Stimulated activated CD8-positive, alpha-beta memory T cell treated with anti-CD3 and anti-CD28 coated beads, Interleukin-15, amount 100 ng/mL, for 24 hours (primary cell): Measurements from ENCODE around the gene RPP14.
A peak's percentile ranks its signal among the peaks of the same experiment; 100 is the strongest.
"Not testable (repeated sequence)": the region's sequence is repeated elsewhere in the genome, so short reads cannot be mapped to it uniquely, and the experiment has no call there.

Experiments used
- DNase-seq: peaks from one replicate; pipeline ENCODE4 v3.0.0-alpha.2; 2020; ENCODE audit warnings: low read depth

Gene RPP14

DNA sequence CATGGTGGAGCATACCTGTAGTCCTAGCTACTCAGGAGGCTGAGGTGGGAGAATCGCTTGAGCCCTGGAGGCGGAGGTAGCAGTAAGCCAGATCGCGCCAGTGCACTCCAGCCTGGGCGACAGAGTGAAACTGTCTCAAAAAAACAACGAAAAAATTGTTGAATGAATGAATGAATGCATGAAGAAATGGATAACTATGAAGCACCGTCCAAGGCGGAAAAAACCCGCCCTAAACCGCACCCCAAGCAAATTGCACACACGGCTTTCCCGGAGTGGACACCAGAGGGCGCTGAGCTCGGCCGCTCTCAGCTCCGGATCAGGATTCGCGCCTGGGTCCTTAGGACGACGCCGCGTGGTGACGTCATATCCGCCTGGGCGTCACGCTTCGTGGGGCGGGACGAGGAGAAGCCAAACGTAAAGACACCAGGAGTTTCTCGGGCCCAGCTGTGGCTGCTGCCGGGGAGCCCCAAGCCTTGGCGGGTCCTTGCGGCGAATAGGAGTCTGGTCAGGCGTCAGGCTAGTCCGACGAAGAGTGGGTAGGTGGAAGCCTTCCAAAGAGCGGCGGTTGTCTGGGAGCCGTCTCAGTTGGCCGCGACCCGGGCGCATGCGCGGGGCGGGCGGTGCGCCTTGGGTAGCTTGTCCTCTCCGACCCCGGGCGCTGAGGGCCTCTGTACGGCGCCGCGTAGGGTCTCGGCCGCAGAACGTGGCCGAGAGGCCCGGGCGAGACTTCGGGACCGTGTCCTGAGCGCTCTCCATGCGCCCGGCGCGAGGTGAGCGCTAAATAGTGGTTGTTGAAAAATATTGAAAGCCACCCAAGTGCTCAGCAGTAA is at the start of gene RPP14, which contains the start of gene HTD2:
TSS of gene RPP14 (plus strand) at position 364 of the 830 bp plus-strand sequence. CDS start 4,085 bp downstream, outside the sequence.
TSS of gene HTD2 (plus strand) at position 639 of the 830 bp plus-strand sequence. CDS start 11,094 bp downstream, outside the sequence.
- peak; percentile 100 for DNase-seq

DNA sequence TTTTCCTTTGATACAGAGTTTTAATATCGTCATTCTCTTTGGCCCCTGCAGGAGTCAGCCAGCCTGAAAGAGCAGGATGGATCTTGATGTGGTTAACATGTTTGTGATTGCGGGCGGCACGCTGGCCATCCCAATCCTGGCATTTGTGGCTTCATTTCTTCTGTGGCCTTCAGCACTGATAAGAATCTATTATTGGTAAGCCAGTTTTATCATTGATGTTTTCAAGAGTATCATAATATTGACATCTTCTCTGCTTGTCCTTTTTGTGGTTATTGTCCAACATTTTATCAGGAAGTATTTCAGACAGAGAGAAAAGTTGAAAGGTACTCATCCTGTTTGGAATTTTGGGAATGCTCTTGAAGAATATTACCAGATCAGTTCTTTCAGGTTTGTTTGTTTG is 49.5 kb upstream of the RPP14 start:
- DNase-seq, result no peak

DNA sequence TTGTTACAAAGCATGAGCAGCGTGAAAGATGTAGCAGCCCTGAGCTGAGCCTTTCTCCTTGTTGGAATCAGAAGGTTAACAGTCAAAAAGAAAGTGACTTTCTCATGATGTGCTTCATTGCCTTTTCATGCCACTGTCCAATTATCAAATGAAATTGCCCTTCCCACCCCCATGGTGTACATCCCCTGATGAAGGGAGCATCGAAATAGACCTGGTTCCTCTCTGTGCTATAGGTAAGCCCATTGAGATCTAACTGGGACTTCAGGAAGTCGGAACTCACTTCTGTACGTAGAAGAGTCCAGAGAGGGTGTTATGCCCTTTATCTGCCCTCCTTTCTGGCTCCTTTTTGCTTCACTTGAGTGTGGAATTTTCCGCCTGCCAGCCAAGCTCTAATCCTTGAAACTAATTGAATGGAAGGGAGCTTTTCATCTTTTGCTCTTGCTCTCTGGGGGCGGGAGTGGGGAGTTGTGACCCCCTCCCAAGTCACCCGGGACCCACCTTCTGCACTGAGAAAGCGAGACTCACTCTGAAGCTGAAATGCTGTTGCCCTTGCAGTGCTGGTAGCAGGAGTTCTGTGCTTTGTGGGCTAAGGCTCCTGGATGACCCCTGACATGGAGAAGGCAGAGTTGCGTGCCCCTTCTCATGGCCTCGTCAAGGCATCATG is 47.5 kb upstream of the RPP14 start:
- no peak for DNase-seq

DNA sequence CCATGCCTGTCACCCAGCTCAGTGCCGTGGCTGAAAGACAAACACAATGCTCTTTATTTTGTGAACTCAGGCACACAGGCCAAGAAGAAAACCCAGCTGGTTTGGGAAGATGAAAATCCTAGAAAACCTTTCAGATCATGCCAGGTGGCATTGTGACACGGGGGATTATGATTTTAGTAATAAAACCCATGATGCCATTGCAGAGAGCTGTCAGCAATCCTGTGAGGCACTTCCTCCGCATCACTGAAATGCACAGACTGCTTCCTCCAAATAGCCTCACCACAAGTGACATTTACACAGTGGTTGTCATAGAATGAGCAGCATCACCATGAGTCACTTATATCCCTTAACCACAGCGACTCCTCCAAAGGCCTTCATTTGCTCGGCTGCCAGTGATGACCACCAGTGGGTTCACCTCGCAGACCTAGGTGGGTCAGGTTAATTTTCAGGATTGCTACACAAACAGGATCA is 45.7 kb upstream of the RPP14 start:
- DNase-seq, result no peak

DNA sequence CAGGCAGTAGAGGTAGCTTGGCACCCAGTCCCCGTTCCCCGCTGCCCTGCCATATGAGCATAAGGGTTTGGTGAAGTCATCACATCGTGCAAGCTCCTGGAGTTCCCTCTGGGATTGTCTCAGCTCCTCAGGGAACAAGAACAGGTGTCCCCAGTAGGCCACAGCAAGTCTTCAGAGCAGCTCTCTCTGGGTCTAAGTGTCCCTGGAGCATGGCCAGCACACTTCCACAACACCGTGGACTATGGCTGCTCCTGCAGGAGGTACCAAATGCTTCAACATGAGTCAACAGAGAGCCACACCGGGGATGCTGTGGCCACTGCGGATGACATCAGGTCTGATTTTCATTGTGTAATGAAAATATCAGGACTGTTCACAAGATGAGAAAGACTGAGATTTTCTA is 45.3 kb upstream of the RPP14 start:
- DNase-seq, result no peak

DNA sequence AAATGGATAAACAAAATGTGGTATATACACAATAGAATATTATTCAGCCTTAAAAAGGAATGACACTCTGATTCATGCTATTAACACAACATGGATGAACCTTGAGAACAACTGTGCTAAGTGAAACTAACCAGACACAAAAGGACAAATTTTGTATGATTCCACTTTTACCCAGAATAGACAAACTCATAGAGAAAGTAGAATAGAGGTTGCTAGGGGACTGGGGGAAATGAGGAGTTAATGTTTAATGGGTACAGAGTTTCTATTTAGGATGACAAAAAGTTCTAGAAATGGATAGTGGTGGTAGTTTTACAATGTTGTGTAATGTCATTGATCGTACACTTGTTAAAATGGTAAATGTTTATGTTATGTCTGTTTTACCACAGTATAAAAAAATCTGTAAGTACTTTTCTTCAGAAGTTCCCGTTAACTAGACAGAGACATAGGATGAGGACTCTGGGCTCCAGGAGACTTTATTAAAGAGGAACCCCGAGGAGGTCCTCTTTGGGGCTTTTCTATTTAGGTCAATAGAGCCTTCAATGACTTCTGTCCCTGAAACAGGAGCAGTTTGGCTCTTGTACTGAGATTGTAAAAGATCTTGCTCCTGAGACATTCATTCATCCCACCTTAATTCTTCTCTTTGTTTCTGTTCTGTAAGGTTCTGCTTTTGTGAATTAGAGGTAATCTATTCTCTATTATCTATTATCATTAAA is 43.9 kb upstream of the RPP14 start:
- DNase-seq, result no peak

DNA sequence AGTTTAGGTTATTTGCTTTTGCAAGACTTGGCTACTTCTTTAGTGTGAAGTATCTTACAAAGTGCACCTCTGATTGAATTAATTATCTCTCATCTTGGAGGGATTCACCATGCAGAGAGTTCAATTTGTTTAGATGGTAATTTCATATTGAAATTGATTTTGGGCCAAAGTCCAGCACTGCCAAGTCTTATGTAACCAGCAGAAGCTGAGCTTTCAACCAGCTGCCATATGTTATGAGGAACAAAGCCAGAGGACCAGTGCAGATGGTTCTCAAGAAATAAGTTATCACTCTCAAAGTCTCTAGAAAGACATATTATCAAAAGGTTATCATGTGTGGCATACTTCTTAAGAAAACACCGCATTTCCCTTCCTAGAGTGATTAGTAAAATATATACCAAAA is 39.5 kb upstream of the RPP14 start:
- no peak for DNase-seq

DNA sequence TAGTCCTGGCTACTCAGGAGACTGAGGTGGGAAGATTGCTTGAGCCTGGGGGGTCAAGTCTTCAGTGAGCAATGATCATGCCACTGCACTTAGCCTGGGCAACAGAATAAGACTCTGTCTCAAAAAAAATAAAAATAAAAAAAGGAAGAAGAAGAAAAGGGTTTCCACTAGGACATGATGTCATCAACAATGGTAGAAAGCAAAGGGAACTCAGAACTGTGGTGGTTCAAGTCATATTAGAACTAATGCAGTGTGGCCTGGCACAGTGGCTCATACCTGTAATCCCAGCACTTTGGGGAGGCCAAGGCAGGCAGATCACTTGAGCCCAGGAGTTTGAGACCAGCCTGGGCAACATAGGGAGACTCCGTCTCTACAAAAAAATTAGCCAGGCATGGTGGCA is 38.5 kb upstream of the RPP14 start:
- not testable (repeated sequence) for DNase-seq

DNA sequence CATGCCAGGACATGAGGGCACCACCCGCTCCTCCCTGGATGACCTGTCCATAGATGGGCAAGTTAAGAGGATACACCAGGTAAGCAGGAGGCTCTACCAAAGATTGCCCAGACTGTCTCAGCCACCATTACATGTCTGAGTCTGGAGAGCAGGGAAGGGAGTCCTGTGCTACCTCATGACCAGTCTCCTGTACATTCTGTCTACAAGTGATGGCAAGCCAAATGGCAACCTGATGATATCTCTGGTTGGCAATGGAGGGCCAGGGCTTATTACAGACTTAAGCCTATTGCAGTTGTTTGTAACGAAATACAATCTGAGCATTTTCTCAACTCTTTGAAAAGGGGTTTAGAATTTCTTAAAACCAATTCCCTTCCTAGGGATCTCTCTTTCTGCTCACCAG is 36.7 kb upstream of the RPP14 start:
- no peak for DNase-seq

DNA sequence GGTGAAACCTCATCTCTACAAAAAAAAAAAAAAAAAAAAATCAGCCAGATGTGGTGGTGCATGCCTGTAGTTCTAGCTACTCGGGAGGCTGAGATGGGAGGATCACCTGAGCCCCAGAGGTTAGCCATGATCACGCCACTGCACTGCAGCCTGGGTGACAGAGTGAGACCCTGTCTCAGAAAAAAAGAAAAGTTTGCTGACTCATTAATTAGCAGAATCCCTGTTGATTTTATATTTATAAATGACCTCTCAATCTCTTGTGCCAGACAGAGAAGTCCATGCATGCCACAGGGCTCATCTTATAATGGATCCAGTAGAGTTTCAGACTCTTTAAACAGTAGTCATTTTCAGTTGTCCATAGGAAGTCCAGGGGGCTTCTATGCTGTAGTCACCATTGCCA is 35.6 kb upstream of the RPP14 start:
- no peak for DNase-seq

DNA sequence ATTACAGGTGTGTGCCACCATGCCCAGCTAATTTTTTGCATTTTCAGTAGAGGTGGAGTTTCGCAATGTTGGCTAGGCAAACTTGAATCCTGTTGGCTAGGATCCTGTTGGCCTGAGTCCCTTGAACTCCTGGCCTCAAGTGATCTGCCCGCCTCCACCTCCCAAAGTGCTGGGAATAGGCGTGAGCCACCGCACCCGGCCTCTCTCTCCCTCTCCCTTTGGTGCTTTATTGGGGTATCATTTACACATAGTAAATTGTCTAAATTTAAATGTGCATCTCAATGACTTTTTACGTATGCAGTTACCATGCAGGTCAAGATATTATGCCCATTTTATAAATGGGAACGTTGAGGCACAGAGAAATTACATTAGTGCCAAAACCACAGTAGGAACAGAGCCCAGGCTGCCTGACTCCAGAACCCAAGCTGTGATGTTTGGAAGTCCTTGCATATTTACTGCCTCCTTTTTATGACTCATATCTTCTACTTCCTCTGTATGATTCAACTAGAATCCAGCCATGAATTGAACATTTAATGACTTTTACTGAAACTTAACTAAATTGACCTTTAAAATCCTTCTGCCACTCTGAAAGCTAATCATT is 34.0 kb upstream of the RPP14 start:
- no peak for DNase-seq

DNA sequence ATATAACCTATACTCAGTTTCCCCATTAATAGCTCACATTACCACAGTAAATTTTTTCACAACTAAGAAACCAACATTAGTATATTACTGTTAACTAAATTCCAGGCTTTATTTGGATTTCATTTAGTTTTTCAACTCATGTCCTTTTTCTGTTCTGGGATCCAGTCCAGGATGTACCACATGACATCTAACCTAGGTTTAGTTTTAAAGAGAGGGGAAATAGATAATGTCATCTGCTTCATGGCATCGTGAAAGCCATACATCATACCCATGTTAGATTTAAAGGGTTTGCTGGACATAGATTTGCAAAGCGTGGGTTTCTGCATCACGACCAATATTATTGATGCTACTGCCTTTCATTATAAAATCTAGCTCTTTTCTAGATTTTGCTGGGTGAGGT is 33.2 kb upstream of the RPP14 start:
- no peak for DNase-seq

DNA sequence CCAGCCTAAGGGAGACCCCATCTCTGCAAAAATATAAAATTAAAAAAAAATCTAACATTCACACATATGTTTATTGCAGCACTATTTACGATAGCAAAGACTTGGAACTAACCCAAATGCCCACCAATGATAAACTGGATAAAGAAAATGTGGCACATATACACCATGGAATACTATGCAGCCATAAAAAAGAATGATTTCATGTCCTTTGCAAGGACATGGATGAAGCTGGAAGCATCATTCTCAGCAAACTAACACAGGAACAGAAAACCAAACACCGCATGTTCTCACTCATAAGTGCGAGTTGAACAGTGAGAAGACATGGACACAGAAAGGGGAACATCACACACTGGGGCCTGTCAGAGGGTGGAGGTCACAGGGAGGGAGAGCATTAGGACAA is 32.7 kb upstream of the RPP14 start:
- DNase-seq, result not testable (repeated sequence)

DNA sequence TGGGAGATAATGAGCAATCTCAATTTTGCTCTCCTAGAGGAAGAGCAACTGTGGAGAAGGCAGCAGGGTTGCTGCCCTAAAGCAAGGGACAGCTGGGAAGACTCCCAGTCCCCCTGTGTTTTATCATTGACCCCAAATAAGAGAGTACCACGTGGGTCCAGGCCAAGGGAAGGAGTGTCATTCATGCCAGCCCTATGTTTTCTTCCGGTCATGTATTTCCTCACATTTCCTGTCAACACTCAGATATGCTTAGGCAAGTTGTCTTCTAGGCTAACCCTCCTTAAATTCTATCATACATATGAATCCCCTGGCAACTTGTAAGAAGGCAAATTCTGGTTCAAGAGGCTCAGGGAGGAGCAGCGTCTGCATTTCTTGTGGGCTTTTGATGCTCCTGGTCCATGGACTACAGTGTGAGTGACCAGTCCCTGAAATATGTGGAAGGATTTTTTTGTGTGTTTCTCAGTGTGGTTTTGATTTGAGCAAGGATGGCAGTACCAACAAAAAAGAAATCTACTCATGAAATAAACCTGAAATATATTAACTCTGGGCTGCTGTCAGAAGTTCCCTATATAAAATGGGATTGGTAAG is 31.9 kb upstream of the RPP14 start:
- no peak for DNase-seq

DNA sequence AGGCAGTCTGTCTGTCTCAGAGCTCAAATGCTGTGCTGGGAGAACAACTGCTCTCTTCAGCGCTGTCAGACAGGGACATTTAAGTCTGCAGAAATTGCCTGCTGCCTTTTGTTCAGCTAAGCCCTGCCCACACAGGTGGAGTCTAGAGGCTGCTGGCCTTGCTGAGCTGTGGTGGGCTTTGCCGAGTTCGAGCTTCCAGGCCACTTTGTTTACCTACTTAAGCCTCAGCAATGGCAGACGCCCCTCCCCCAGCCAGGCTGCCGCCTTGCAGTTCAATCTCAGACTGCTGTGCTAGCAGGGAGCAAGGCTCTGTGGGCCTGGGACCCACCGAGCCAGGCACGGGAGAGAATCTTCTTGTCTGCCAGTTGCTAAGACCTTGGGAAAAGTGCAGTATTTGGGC is 25.0 kb upstream of the RPP14 start:
- no peak for DNase-seq

DNA sequence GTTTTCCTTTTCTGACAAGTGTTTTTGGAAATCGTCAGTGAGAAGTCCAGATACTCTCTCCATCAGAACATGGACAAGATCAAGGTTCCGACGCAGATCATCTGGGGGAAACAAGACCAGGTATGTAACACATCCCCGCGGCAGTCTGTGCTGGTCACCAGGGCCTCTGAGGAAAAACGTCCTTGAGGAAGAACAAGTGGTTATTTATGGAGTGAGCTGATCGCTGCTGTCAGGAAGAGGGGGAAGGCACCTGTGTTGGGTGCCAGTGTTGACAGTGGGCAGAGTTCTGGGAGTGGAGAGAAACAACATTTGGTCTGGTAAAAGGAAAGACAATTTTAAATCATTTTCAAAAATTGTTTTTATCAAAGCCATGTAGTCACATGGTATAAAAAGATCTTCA is 20.7 kb upstream of the RPP14 start:
- no peak for DNase-seq

DNA sequence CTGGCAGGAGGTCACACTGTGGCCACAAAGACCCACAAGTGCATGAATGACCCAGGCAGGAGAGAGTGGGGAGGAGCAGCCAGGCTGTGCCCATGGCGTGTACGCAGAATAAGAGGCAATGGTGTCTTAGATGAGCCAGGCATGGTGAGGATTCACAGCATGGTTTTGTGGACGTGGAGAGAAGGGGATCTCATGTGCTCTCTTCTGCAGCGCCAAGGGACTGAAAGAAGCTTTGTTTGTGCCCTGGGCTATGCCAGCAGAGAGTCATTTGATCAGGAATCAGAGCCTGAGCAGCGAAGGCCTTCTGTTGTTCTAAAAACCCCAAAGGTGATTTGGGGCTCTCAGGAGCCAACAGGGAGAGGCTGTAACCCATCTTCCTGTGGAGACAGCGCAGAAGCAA is 18.7 kb upstream of the RPP14 start:
- no peak for DNase-seq

DNA sequence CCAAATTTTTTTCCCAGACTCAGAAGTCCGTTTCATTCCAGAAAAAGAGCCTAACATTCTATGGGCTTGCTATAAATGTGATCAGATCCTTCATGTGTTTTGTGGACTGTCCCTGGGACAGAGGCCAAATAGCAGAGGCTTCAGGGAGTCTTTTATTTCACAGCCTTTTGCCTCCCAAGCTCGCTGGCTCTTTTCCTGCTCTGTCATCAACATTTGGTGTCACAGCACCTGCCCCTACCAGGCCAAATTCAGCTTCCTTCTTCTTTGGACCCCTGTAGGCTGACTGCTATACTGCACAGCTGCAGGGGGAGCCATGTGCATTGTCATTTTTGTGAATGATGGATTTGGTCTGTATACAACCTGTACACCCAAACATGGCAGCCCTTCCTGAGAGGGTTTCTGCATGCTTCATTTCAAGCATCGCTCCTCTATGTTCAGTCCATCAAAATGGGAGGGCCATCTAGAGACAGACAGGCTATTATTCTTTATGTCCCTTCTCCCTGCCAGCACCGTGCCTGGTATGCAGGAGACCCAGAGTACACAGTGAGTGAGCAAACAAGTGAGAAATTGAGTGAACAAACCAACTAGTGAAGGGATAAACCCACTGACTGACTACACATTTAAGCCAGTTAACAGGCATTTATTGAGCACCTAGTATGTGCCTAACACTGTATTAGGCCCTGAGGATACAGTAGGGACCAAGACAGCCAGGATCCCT is 17.9 kb upstream of the RPP14 start:
- DNase-seq, result no peak

DNA sequence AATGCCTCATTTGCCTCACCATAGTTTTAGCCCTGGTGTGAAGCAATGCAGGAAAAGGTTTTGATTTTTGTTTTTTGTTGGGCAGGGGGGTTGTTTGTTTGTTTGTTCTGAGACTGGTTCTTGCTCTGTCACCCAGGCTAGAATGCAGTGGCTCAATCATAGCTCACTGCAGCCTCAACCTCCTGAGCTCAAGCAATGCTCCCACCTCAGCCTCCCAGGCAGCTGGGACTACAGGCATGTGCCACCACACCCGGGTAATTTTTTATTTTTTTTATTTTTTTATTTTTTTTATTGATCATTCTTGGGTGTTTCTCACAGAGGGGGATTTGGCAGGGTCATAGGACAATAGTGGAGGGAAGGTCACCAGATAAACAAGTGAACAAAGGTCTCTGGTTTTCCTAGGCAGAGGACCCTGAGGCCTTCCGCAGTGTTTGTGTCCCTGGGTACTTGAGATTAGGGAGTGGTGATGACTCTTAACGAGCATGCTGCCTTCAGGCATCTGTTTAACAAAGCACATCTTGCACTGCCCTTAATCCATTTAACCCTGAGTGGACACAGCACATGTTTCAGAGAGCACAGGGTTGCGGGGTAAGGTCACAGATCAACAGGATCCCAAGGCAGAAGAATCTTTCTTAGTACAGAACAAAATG is 17.0 kb upstream of the RPP14 start:
- not testable (repeated sequence) for DNase-seq

DNA sequence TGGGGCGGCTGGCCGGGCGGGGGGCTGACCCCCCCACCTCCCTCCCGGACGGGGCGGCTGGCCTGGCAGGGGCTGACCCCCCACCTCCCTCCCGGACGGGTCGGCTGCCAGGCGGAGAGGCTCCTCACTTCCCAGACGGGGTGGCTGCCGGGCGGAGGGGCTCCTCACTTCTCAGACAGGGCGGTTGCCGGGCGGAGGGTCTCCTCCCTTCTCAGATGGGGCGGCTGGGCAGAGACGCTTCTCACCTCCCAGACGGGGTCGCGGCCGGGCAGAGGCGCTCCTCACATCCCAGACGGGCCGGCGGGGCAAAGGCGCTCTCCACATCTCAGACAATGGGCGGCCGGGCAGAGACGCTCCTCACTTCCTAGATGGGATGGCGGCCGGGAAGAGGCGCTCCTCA is 15.6 kb upstream of the RPP14 start:
- not testable (repeated sequence) for DNase-seq
